Adrenal gland (tissue), 19 donors: ENCODE data around the gene FBXO33. TPM values are rescaled to one million over a fixed set of nuclear protein-coding genes. Genes with fewer than 3 reads are reported as not detected.

ENCODE experiments used
- DNase-seq, 7 donors: peaks; one replicate each; pipeline ENCODE4 v3.0.0-alpha.2; 2019 to 2020
- H3K27ac ChIP-seq, 5 donors: fragments of 200-600 bp; sonication (generic) in 4 of 5; 1 replicate in 3 of 5; 2 replicates in 2 of 5; pipeline versions ENCODE4 v1.5.1 to v1.8.0; 2016 to 2020; ENCODE audit warnings: mild to moderate bottlenecking in 1 of 5
- H3K27me3 ChIP-seq: fragments of 200-600 bp; 2 replicates; pipeline ENCODE4 v1.8.0; 2021
- H3K36me3 ChIP-seq, 2 donors: fragments of 200-600 bp; replicated peaks in 1 of 2; 1 replicate in 1 of 2; 2 replicates in 1 of 2; pipeline versions ENCODE4 v1.5.1 to v1.8.0; 2018 to 2022
- H3K4me1 ChIP-seq, 2 donors: fragments of 200-600 bp; replicated peaks in 1 of 2; 1 replicate in 1 of 2; 2 replicates in 1 of 2; pipeline versions ENCODE4 v1.5.1 to v1.8.0; 2018 to 2021
- H3K4me3 ChIP-seq, 4 donors: fragments of 200-600 bp; sonication (generic) in 3 of 4; one replicate each; pipeline ENCODE4 v1.5.1; 2016 to 2018
- H3K9me3 ChIP-seq, 3 donors: fragments of 200-600 bp; sonication (generic) in 1 of 3; replicated peaks in 1 of 3; 1 replicate in 2 of 3; 2 replicates in 1 of 3; pipeline versions ENCODE4 v1.5.1 to v1.8.0; 2016 to 2021
- POLR2A ChIP-seq, 2 donors: fragments of 450-650 bp; IDR thresholded peaks; one replicate each; pipeline ENCODE4 v1.6.1; 2017; ENCODE audit warnings: antibody characterized with exemption in 2 of 2, mild to moderate bottlenecking in 2 of 2, moderate library complexity in 1 of 2
- WGBS, 4 donors: extraction: QIAGEN DNeasy Blood & Tissue Kit in 2 of 4; methylation state at CpG; one replicate each; pipeline versions ENCODE4 v1.1.5 to v1.1.7; 2013 to 2017; 5-methylcytosine and 5-hydroxymethylcytosine counted together
- intact Hi-C, 2 donors: fragments of 100-400 bp; cut with DNase I; formaldehyde crosslinking; loops; one replicate each; pipeline versions ENCODE4 v1.14.1 to v1.15.0; 2022 to 2023
- long read RNA-seq, 10 donors: library from polyadenylated mRNA in 3 of 10; unstranded in 2 of 10; stranded (forward) in 1 of 10; transcript quantifications; one replicate each; pipeline ENCODE4 v2.0.0 and lab custom pipeline, GENCODE V29; 2021 to 2026
- polyA plus RNA-seq, 3 donors: library from polyadenylated mRNA; stranded (reverse); fragments of 200-250 nt in 2 of 3; fragments of 350-450 nt in 1 of 3; fragmentation: Illumina TruSeq in 1 of 3; extraction: RNeasy Lipid Tissue Mini Kit (QIAGEN cat#74804) in 1 of 3; gene quantifications; one replicate each; pipeline ENCODE4 v1.2.3, GENCODE V29; 2013 to 2014
- total RNA-seq, 9 donors: library from RNA; depleted of rRNA in 4 of 9; stranded (reverse); fragments of >200 nt in 4 of 9; fragments of 120-200 nt in 1 of 9; fragmentation: NEBNext Ultra II Directional in 1 of 9; extraction: Animal tissue kit (Norgen Biotek cat#: 25700) in 1 of 9; gene quantifications; one replicate each; pipeline versions ENCODE4 v1.1.0 to v1.2.4, GENCODE V29; 2013 to 2023
- TF ChIP-seq, protein P1 (sequence below), 6 experiments: fragments of 450-650 bp in 4 of 6; fragments of 200-600 bp in 2 of 6; sonication (generic) in 1 of 6; IDR thresholded peaks; 1 replicate in 5 of 6; 2 replicates in 1 of 6; pipeline versions ENCODE4 v1.5.1 to v1.8.0; 2016 to 2021; ENCODE audit warnings: antibody characterized with exemption in 6 of 6, mild to moderate bottlenecking in 2 of 6, moderate library complexity in 1 of 6
- donor health status: healthy with polysubstance abuse.
- donor health status: Bipolar disorder and iron deficiency.
- donor health status: DM: yes; HTN: yes; CAD: no.
- donor health status: DM: no; HTN: no; CAD: no.
- donor health status: DM: no; HTN: no; CAD: no.
- donor health status: DM: yes; HTN: yes; CAD: no.

The FBXO33 gene, protein sequence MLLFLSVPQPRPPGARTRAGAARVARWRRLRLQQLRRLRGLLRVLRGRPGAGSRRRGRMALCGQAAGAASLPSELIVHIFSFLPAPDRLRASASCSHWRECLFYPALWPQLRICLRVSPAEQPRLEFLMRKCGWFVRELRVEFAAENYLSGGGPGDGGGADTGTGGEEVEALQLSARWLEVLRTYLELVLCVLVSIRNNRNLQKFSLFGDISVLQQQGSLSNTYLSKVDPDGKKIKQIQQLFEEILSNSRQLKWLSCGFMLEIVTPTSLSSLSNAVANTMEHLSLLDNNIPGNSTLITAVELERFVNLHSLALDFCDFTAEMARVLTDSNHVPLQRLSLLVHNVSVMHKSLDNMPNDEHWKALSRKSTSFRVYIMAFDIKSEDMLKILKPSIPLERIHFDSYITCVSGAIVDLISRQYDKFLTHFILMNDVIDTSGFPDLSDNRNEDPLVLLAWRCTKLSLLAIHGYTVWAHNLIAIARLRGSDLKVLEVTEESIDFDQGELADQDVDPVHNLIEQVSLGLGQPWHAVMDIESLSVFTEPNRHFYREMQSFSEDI
- total RNA-seq: 10 to 100 TPM; 13.5 to 23.2 (median 21.3) TPM
- 10 to 100 TPM in 1 of 3 donors, 1 to 10 TPM in 2; 6.0 to 14.7 (median 8.3) TPM for polyA plus RNA-seq
- long read RNA-seq, donor 1, partial matches to known transcripts: 0 of 2 reads
- long read RNA-seq, donor 1, other reads (novel, unspliced or antisense): 0 of 2 reads
- long read RNA-seq, donor 2, partial matches to known transcripts: 0 of 3 reads
- long read RNA-seq, donor 2, other reads (novel, unspliced or antisense): 0 of 3 reads
- long read RNA-seq, donor 3, partial matches to known transcripts: 0 of 3 reads
- long read RNA-seq, donor 3, other reads (novel, unspliced or antisense): 0 of 3 reads
- long read RNA-seq, donor 4, partial matches to known transcripts: 1 of 5 reads
- long read RNA-seq, donor 4, other reads (novel, unspliced or antisense): 3 of 5 reads
- long read RNA-seq, donor 5, transcript FBXO33-201 (4 exons, 3,853 nt): major isoform, 30 of 30 reads
- long read RNA-seq, donor 5, partial matches to known transcripts: 0 of 30 reads
- long read RNA-seq, donor 5, other reads (novel, unspliced or antisense): 0 of 30 reads
- long read RNA-seq, donor 6, partial matches to known transcripts: 0 of 2 reads
- long read RNA-seq, donor 6, other reads (novel, unspliced or antisense): 2 of 2 reads
- long read RNA-seq, donor 7, partial matches to known transcripts: 0 of 1 reads
- long read RNA-seq, donor 7, other reads (novel, unspliced or antisense): 0 of 1 reads
- long read RNA-seq, donor 8, partial matches to known transcripts: 0 of 1 reads
- long read RNA-seq, donor 8, other reads (novel, unspliced or antisense): 0 of 1 reads
- long read RNA-seq, donor 9, partial matches to known transcripts: 0 of 1 reads
- long read RNA-seq, donor 9, other reads (novel, unspliced or antisense): 0 of 1 reads
- long read RNA-seq, donor 10: 0 reads

DNA sequence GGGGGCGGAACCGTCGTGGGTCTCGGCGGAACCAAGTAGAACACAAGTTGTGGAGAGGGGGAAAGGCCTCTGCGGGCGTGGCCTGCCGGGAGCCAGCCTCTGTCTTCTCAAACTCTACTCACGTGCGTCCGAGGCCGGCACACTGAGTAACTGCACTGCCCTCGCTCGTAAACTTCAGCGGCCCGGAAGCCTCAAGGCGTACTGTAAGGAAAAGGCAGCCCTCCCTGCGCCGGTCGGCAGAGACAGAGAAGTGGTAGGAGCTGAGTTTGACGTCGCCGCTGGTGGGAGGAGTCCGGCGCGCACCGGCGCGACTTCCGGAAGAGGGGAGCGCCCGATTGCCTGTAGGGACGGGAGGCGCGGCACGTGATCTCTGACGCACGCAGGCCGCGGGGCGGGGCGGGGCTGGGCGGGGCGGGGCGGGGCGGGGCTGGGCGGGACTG lies at the start of gene FBXO33:
Gene FBXO33, minus strand, starts transcription at position 255 of the 440 bp plus-strand sequence. CDS start 271 bp downstream, outside the sequence.
- no peak for TF ChIP-seq POLR2A (IDR thresholded peaks at IDR 0.05)
- TF ChIP-seq, protein P1, sequence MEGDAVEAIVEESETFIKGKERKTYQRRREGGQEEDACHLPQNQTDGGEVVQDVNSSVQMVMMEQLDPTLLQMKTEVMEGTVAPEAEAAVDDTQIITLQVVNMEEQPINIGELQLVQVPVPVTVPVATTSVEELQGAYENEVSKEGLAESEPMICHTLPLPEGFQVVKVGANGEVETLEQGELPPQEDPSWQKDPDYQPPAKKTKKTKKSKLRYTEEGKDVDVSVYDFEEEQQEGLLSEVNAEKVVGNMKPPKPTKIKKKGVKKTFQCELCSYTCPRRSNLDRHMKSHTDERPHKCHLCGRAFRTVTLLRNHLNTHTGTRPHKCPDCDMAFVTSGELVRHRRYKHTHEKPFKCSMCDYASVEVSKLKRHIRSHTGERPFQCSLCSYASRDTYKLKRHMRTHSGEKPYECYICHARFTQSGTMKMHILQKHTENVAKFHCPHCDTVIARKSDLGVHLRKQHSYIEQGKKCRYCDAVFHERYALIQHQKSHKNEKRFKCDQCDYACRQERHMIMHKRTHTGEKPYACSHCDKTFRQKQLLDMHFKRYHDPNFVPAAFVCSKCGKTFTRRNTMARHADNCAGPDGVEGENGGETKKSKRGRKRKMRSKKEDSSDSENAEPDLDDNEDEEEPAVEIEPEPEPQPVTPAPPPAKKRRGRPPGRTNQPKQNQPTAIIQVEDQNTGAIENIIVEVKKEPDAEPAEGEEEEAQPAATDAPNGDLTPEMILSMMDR (IDR thresholded peaks at IDR 0.05): no peak
- no peaks in the 10 kb centered on the region for H3K36me3 ChIP-seq
- H3K27ac ChIP-seq: peak within 1 kb of the TSS; percentile 96 to 100 (median 99)
- intact Hi-C loops: loop anchor here in 1 of 2 donors (10.0 kb wide), 1 partner anchor 257 kb away; the partner anchor contains the start of genes PNN and TRAPPC6B
- H3K4me3 ChIP-seq: peak within 1 kb of the TSS; percentile 62 to 90 (median 86)
- WGBS, 4 donors: 0 to 1% (median 0%) methylated on average over 28 to 47 of the region's 47 CpGs; no CpG with 5 or more reads in 1 of the 4 donors
- no peaks in the 10 kb centered on the region for H3K27me3 ChIP-seq
- H3K9me3 ChIP-seq: no peaks in the 10 kb centered on the region
- peak; percentile 97 to 98 (median 97) for DNase-seq
- peaks cover 26 to 40% of the 10 kb centered on the region in 2 donors for H3K4me1 ChIP-seq

DNA sequence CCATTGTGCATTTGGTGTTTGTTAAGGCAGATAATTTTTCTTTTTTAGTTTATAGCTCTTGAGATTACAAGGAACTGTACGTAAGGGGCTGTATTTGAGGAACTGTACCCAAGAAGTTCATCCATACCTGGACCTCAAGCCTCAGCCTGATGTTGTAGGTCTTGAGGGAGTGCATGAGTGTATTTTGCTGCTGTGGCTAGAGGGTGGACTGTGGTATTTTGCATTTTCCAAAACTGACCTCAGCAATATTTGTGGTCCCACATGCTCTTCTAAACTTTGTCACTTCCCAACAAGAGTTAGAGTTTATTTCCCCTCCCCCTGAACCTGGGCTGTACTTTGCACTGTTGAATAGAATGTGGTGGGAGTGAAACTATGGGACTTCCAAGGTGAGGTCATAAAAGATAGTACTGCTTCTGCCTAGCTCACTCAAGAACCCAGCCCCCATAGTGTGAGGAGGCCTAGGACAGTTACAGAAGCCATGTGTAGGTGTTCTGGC lies 42.2 kb upstream of the FBXO33 start:
- WGBS, 4 donors: 90 to 100% (median 98%) methylated on average over 1 of the region's 1 CpG
- Histone ChIP-seq H3K27me3 (no peaks in the 10 kb centered on the region), H3K27ac (no peak overlapping the region), H3K4me3 (no peak overlapping the region), H3K4me1 (no peaks in the 10 kb centered on the region), H3K36me3 (no peaks in the 10 kb centered on the region), H3K9me3 (no peaks in the 10 kb centered on the region)
- DNase-seq: no peak
- intact Hi-C loops: no loop called here
- TF ChIP-seq POLR2A (IDR thresholded peaks at IDR 0.05): no peak
- TF ChIP-seq, protein P1 (IDR thresholded peaks at IDR 0.05): no peak

DNA sequence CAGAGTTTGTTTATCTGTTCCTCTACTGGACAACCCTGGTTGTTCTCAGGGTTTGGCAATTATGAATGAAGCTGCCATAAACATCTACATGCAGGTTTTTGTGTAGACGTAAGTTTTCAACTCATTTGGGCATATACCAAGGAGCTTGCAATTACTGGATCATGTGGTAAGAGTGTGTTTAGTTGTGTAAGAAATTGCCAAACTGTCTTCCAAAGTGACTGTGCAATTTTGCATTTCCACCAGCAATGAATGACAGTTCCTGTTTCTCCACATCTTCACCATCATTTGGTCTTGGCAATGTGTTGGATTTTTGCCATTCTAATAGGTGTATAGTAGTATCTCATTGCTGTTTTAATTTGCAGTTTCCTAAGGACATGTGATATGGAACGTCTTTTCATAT lies 39.8 kb upstream of the FBXO33 start:
- TF ChIP-seq, protein P1 (IDR thresholded peaks at IDR 0.05): no peak
- no peak for TF ChIP-seq POLR2A (IDR thresholded peaks at IDR 0.05)
- no peaks in the 10 kb centered on the region for H3K9me3 ChIP-seq
- H3K4me1 ChIP-seq: no peaks in the 10 kb centered on the region
- no peak for DNase-seq
- no peaks in the 10 kb centered on the region for H3K36me3 ChIP-seq
- no peak overlapping the region for H3K4me3 ChIP-seq
- 79 to 89% (median 82%) methylated on average over 2 of the region's 2 CpGs for WGBS, 4 donors
- intact Hi-C loops: no loop called here
- H3K27ac ChIP-seq: no peak overlapping the region
- no peaks in the 10 kb centered on the region for H3K27me3 ChIP-seq
